Measurements from ENCODE around the gene ATP9A.
"Not testable (repeated sequence)": the region's sequence is repeated elsewhere in the genome, so short reads cannot be mapped to it uniquely, and the experiment has no call there.

Gene ATP9A

GRCh38 chr20:51739722-51740249 is 28.4 kb downstream of the ATP9A start:
- Histone ChIP-seq H3K4me3 (no peak overlapping the region), H3K27ac (no peak overlapping the region)
- DNase-seq (ENCODE audit: low spot score): no peak
- TF ChIP-seq CTCF (IDR thresholded peaks at IDR 0.05): no peak

- Histone ChIP-seq H3K27ac (no peak overlapping the region), H3K4me3 (no peak overlapping the region)
- no peak for DNase-seq (ENCODE audit: low spot score)
- TF ChIP-seq CTCF (IDR thresholded peaks at IDR 0.05): no peak
Measured at GRCh38 chr20:51738877-51739447, 29.2 kb downstream of the ATP9A start.

- not testable (repeated sequence) for DNase-seq (ENCODE audit: low spot score); H3K27ac ChIP-seq; H3K4me3 ChIP-seq
Measured at GRCh38 chr20:51738261-51738660, 29.9 kb downstream of the ATP9A start.

GRCh38 chr20:51736947-51737346 is 31.2 kb downstream of the ATP9A start:
- TF ChIP-seq CTCF (IDR thresholded peaks at IDR 0.05): no peak
- Histone ChIP-seq H3K4me3 (no peak overlapping the region), H3K27ac (no peak overlapping the region)
- DNase-seq (ENCODE audit: low spot score): no peak

- no peak overlapping the region for H3K27ac ChIP-seq
- no peak for TF ChIP-seq CTCF (IDR thresholded peaks at IDR 0.05)
- no peak overlapping the region for H3K4me3 ChIP-seq
- no peak for DNase-seq (ENCODE audit: low spot score)
Measured at GRCh38 chr20:51735728-51736600, 32.2 kb downstream of the ATP9A start.

GRCh38 chr20:51734876-51735720 is 33.1 kb downstream of the ATP9A start:
- no peak for TF ChIP-seq CTCF (IDR thresholded peaks at IDR 0.05)

GRCh38 chr20:51733070-51733469 is 35.1 kb downstream of the ATP9A start:
- Histone ChIP-seq H3K4me3 (no peak overlapping the region), H3K27ac (no peak overlapping the region)
- no peak for DNase-seq (ENCODE audit: low spot score)
- no peak for TF ChIP-seq CTCF (IDR thresholded peaks at IDR 0.05)

More at GRCh38 chr20:51734876-51735720, 33.1 kb downstream of the ATP9A start:
- no peak overlapping the region for H3K4me3 ChIP-seq
- no peak overlapping the region for H3K27ac ChIP-seq
- DNase-seq (ENCODE audit: low spot score): no peak

All from coronary artery (tissue), 2 donors.